Measurements from ENCODE around the gene PLEKHG7.

DNA sequence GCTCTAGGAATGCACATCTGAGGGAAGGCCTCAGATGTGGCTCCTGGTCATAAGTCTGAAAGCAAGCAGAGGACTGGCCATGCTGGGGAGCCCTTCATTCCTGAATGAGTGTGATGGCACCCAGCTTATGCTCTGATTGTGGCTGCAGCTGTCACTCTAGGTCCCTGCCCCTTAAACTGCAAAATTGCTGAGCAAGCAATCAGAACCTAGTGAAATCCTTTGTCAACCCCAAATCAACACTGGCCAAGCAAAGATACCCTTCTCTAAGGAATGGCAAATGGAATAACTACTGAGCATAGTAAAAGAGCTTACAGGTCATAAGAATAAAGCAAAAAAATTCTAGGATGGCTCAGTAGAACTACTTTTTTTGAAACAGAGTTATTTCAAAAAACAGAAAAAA is 4.3 kb upstream of the PLEKHG7 start:
- no peak for TF ChIP-seq POLR2AphosphoS5 (IDR thresholded peaks at IDR 0.05; ENCODE audit: low read depth, low read length)
- TF ChIP-seq SIN3A (IDR thresholded peaks at IDR 0.05; ENCODE audit: borderline replicate concordance, insufficient read depth, low read length): no peak
- TF ChIP-seq, protein P1, sequence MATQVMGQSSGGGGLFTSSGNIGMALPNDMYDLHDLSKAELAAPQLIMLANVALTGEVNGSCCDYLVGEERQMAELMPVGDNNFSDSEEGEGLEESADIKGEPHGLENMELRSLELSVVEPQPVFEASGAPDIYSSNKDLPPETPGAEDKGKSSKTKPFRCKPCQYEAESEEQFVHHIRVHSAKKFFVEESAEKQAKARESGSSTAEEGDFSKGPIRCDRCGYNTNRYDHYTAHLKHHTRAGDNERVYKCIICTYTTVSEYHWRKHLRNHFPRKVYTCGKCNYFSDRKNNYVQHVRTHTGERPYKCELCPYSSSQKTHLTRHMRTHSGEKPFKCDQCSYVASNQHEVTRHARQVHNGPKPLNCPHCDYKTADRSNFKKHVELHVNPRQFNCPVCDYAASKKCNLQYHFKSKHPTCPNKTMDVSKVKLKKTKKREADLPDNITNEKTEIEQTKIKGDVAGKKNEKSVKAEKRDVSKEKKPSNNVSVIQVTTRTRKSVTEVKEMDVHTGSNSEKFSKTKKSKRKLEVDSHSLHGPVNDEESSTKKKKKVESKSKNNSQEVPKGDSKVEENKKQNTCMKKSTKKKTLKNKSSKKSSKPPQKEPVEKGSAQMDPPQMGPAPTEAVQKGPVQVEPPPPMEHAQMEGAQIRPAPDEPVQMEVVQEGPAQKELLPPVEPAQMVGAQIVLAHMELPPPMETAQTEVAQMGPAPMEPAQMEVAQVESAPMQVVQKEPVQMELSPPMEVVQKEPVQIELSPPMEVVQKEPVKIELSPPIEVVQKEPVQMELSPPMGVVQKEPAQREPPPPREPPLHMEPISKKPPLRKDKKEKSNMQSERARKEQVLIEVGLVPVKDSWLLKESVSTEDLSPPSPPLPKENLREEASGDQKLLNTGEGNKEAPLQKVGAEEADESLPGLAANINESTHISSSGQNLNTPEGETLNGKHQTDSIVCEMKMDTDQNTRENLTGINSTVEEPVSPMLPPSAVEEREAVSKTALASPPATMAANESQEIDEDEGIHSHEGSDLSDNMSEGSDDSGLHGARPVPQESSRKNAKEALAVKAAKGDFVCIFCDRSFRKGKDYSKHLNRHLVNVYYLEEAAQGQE (IDR thresholded peaks at IDR 0.05; ENCODE audit: insufficient read depth in 1 of 2, low read depth in 2 of 2, low read length in 2 of 2): no peak
- TF ChIP-seq TAF1 (IDR thresholded peaks at IDR 0.05; ENCODE audit: borderline replicate concordance, insufficient read depth, low read length): no peak
- TF ChIP-seq FOXP2 (optimal IDR thresholded peaks at IDR 0.05; ENCODE audit: borderline replicate concordance, extremely low read depth, extremely low read length, insufficient read depth): no peak
